MCF 10A (cell line): ENCODE results near the gene TKTL2. TPM values are rescaled to one million over a fixed set of nuclear protein-coding genes. Genes with fewer than 3 reads are reported as not detected.

Source experiments
- BruUV-seq: library from RNA; stranded (reverse); fragments of 400-500 nt; replicated peaks from 2 replicates; lab custom pipeline; 2021; lab: Mats Ljungman, UMichigan
- CTCF ChIA-PET: fragments of 300-600 bp; sonication (Branson Sonifier 250); formaldehyde crosslinking; extraction: SDS; loops from one replicate; lab custom pipeline; 2021; ENCODE audit warnings: antibody characterized with exemption, inconsistent platforms; lab: Yijun Ruan, JAX
- POLR2A ChIA-PET: fragments of 300-600, 350-650 bp; sonication (Branson Sonifier 250); formaldehyde crosslinking; extraction: SDS; loops from one replicate; lab custom pipeline; 2020; ENCODE audit warnings: antibody characterized with exemption, inconsistent platforms; lab: Yijun Ruan, JAX
- DNase-seq: peaks from one replicate; pipeline ENCODE4 v3.0.0-alpha.2; 2018; ENCODE audit not compliant: unreplicated experiment
- H3K27ac Mint-ChIP-seq: one replicate; pipeline ENCODE4 v1.8.0; 2022; ENCODE audit warnings: mild to moderate bottlenecking, low read depth, mixed read lengths; ENCODE audit not compliant: unreplicated experiment
- H3K27me3 Mint-ChIP-seq: one replicate; pipeline ENCODE4 v1.8.0; 2022; ENCODE audit warnings: mixed read lengths; ENCODE audit not compliant: insufficient read depth, unreplicated experiment
- H3K36me3 Mint-ChIP-seq: one replicate; pipeline ENCODE4 v1.8.0; 2022; ENCODE audit warnings: mild to moderate bottlenecking, moderate library complexity, mixed read lengths; ENCODE audit not compliant: insufficient read depth, unreplicated experiment
- H3K4me1 Mint-ChIP-seq: one replicate; pipeline ENCODE4 v1.8.0; 2022; ENCODE audit warnings: mixed read lengths; ENCODE audit not compliant: insufficient read depth, unreplicated experiment
- H3K4me3 Mint-ChIP-seq: one replicate; pipeline ENCODE4 v1.8.0; 2022; ENCODE audit warnings: mild to moderate bottlenecking, moderate library complexity, mixed read lengths; ENCODE audit not compliant: unreplicated experiment
- H3K9me3 Mint-ChIP-seq: one replicate; pipeline ENCODE4 v1.8.0; 2022; ENCODE audit warnings: mixed read lengths; ENCODE audit not compliant: unreplicated experiment
- intact Hi-C: fragments of 100-400 bp; cut with micrococcal nuclease; formaldehyde crosslinking; loops from 2 replicates; pipeline ENCODE4 v1.14.1; 2022
- total RNA-seq: library from RNA; stranded (reverse); gene quantifications from 2 replicates; pipeline ENCODE4 v1.2.3, GENCODE V29; 2022
- TF ChIP-seq, protein P1 (sequence below): fragments of 200-600 bp; IDR thresholded peaks from one replicate; pipeline ENCODE4 v1.8.0; 2022; ENCODE audit warnings: antibody characterized with exemption, mild to moderate bottlenecking; ENCODE audit not compliant: unreplicated experiment

Gene TKTL2
- total RNA-seq, 1 experiment from 2014 or later: not detected

DNA sequence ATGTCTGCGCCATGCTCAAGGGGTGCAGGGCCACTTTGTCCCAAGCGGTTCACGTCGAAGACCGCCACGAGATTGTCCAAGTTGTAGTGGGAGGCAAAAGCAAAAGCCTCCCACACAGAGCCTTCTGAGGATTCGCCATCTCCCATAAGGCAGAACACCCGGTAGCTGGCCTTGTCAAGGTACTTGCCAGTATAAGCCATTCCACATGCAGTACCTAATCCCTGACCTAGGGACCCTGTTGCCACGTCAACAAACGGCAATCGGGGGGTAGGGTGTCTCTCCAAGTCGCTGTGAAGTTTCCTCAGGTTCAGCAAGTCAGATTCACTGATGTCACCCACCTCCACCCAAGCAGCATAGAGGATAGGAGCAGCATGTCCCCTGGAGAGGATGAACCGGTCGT is 424 bp downstream of the TKTL2 start:
- Mint-ChIP-seq H3K27ac (no peak overlapping the region), H3K36me3 (no peaks in the 10 kb centered on the region), H3K4me1 (no peaks in the 10 kb centered on the region), H3K4me3 (no peak overlapping the region), H3K27me3 (no peaks in the 10 kb centered on the region), H3K9me3 (no peaks in the 10 kb centered on the region)
- intact Hi-C loops: no loop called here
- DNase-seq: no peak
- TF ChIP-seq, protein P1, sequence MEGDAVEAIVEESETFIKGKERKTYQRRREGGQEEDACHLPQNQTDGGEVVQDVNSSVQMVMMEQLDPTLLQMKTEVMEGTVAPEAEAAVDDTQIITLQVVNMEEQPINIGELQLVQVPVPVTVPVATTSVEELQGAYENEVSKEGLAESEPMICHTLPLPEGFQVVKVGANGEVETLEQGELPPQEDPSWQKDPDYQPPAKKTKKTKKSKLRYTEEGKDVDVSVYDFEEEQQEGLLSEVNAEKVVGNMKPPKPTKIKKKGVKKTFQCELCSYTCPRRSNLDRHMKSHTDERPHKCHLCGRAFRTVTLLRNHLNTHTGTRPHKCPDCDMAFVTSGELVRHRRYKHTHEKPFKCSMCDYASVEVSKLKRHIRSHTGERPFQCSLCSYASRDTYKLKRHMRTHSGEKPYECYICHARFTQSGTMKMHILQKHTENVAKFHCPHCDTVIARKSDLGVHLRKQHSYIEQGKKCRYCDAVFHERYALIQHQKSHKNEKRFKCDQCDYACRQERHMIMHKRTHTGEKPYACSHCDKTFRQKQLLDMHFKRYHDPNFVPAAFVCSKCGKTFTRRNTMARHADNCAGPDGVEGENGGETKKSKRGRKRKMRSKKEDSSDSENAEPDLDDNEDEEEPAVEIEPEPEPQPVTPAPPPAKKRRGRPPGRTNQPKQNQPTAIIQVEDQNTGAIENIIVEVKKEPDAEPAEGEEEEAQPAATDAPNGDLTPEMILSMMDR: no peak
- BruUV-seq: no TSS peak
- ChIA-PET POLR2A (no interaction called here), CTCF (interaction anchor here (0.6 kb wide), 1 partner anchor 1399 kb away, joined by 3 read pairs; no protein-coding TSS in a partner anchor)

DNA sequence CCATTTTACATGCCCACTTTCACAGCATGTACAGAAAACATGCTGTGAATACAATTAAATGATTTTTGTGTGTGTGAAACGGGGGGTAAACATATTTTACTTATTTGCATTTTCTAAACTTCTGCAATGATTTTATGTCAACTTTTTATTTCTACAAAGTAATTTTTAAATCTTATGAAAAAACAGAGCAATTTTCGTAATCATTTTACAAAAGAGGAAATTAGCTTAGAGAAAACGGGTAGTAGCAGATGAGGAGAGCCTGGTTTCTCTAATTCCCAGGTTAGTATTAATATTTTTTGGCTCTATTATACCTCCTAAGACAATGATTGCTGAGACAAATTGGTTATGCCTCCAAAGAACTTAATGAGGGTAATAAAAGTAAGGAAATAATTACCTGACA is 3.2 kb downstream of the TKTL2 start:
- H3K4me3 Mint-ChIP-seq: no peak overlapping the region
- intact Hi-C loops: no loop called here
- H3K4me1 Mint-ChIP-seq: no peaks in the 10 kb centered on the region
- ChIA-PET CTCF (no interaction called here), POLR2A (interaction anchor here (1.2 kb wide), 1 partner anchor 24 kb away, joined by 5 read pairs; the partner anchor contains the start of gene TMA16)
- no peaks in the 10 kb centered on the region for H3K36me3 Mint-ChIP-seq
- BruUV-seq: no TSS peak
- no peak overlapping the region for H3K27ac Mint-ChIP-seq
- H3K9me3 Mint-ChIP-seq: no peaks in the 10 kb centered on the region
- TF ChIP-seq, protein P1: no peak
- no peaks in the 10 kb centered on the region for H3K27me3 Mint-ChIP-seq
- DNase-seq: no peak

DNA sequence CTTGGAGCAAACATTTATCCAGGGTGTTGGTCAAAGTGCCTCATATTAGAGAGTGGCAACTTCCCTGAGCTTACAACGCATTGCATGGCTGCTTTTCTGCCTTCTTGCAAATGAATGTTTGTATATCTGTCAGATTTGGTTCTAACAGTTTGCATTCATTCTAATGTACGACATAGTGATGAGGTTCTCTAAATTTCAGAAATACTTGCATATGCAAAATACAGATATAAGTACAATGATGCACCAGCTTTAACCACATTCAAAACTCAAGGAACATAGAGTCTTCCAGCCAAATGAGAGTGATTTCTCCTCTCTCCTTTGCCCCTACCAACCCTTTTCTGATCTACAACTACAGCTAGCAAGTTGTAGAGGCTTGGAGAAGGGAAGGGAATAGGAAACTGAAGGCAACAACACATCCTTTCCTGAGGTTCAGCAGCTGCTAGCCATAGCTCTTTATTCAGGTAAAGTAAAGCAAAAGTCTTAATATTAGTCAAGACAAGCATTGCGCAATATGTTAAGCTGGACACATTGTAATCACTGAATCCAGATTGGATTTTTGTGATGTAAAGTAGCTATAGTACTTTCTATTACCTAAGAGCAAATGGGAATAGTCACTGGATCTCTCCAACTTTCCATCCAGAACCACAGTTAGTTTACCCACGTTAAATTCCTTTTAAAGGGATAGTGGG is 6.3 kb downstream of the TKTL2 start:
- intact Hi-C loops: no loop called here
- DNase-seq: peak; percentile 29
- BruUV-seq: no TSS peak
- Mint-ChIP-seq H3K4me3 (no peak overlapping the region), H3K36me3 (no peaks in the 10 kb centered on the region), H3K4me1 (no peaks in the 10 kb centered on the region), H3K9me3 (no peaks in the 10 kb centered on the region), H3K27me3 (no peaks in the 10 kb centered on the region), H3K27ac (no peak overlapping the region)
- TF ChIP-seq, protein P1: no peak
- CTCF ChIA-PET: interaction anchor here (0.5 to 1.0 kb wide), 4 partner anchors 15 to 158 kb away, joined by 3 read pairs; no protein-coding TSS in a partner anchor
- POLR2A ChIA-PET: interaction anchor here (1.0 to 1.4 kb wide), 3 partner anchors 9 to 27 kb away, joined by 3 to 6 read pairs (median 3); partner anchors contain the start of gene TMA16

DNA sequence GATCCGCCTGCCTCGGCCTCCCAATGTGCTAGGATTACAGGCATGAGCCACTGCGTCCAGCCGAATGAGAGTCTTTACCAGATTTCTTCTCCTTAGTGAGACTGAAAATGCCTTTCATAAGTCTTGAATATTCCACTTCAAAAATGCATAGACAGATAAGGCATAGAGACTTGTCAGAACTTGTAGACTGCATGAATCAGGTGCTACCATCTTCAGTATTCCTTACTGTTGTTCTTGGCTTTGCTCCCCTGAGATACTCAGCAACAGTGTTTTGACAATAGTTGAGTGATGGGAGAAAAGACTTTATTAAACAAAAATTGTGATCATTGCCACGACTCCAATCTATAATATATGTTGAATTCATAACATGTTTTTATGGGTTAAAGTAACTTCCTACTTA is 11.0 kb downstream of the TKTL2 start:
- no peak overlapping the region for H3K4me3 Mint-ChIP-seq
- peaks cover 4% of the 10 kb centered on the region for H3K4me1 Mint-ChIP-seq
- intact Hi-C loops: no loop called here
- no peaks in the 10 kb centered on the region for H3K36me3 Mint-ChIP-seq
- no peaks in the 10 kb centered on the region for H3K27me3 Mint-ChIP-seq
- ChIA-PET CTCF (interaction anchor here (0.6 kb wide), 1 partner anchor 10 kb away, joined by 4 read pairs; no protein-coding TSS in a partner anchor), POLR2A (interaction anchor here (0.6 to 1.2 kb wide), 5 partner anchors 10 to 33 kb away, joined by 3 to 5 read pairs (median 3); partner anchors contain the start of gene TMA16)
- H3K27ac Mint-ChIP-seq: peak overlapping the region; percentile 51
- H3K9me3 Mint-ChIP-seq: no peaks in the 10 kb centered on the region
- peak; percentile 64 for DNase-seq
- TF ChIP-seq, protein P1: no peak
- BruUV-seq: no TSS peak
